SU-DHL-6 (cell line): ENCODE data around the gene ZNF10.

Source experiments
- EZH2phosphoT487 ChIP-seq: fragments of 200-600 bp; sonication (generic), shearing (Covaris generic); conservative IDR thresholded peaks from 2 replicates; pipeline ENCODE4 v1.6.1; 2018; ENCODE audit warnings: mild to moderate bottlenecking, antibody characterized with exemption, low read length, moderate library complexity, mixed read lengths
- TF ChIP-seq, protein P1 (sequence below): fragments of 200-600 bp; sonication (generic); IDR thresholded peaks from one replicate; pipeline ENCODE4 v1.5.1; 2017; ENCODE audit warnings: antibody characterized with exemption, mild to moderate bottlenecking, low read length, moderate library complexity; ENCODE audit not compliant: insufficient read depth, poor library complexity, severe bottlenecking

DNA sequence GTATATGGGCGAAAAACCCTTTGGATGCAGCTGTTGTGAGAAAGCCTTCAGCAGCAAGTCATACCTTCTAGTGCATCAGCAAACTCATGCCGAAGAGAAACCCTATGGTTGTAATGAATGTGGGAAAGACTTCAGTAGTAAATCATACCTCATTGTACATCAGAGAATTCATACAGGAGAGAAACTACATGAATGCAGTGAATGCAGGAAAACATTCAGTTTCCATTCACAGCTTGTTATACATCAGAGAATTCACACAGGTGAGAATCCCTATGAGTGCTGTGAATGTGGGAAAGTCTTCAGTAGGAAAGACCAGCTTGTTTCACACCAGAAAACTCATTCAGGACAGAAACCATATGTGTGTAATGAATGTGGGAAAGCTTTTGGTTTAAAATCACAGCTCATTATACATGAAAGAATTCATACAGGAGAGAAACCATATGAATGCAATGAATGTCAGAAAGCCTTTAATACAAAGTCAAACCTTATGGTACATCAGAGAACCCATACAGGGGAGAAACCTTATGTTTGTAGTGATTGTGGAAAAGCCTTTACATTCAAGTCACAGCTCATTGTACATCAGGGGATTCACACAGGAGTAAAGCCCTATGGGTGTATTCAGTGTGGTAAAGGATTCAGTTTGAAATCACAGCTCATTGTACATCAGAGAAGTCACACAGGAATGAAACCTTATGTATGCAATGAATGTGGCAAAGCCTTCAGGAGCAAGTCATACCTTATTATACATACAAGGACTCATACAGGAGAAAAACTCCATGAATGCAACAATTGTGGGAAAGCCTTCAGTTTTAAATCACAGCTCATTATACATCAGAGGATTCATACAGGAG lies 72.3 kb downstream of the ZNF10 start:
- TF ChIP-seq, protein P1, sequence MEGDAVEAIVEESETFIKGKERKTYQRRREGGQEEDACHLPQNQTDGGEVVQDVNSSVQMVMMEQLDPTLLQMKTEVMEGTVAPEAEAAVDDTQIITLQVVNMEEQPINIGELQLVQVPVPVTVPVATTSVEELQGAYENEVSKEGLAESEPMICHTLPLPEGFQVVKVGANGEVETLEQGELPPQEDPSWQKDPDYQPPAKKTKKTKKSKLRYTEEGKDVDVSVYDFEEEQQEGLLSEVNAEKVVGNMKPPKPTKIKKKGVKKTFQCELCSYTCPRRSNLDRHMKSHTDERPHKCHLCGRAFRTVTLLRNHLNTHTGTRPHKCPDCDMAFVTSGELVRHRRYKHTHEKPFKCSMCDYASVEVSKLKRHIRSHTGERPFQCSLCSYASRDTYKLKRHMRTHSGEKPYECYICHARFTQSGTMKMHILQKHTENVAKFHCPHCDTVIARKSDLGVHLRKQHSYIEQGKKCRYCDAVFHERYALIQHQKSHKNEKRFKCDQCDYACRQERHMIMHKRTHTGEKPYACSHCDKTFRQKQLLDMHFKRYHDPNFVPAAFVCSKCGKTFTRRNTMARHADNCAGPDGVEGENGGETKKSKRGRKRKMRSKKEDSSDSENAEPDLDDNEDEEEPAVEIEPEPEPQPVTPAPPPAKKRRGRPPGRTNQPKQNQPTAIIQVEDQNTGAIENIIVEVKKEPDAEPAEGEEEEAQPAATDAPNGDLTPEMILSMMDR, result no peak
- no peak for TF ChIP-seq EZH2phosphoT487
